NCI-H1105 treated with DMSO at 0.1 percent for 48 hours (cell line): ENCODE results near the gene PDPK1.
"Not testable (repeated sequence)": the region's sequence is repeated elsewhere in the genome, so short reads cannot be mapped to it uniquely, and the experiment has no call there.

ENCODE experiments used
- DNase-seq: peaks from one replicate; lab custom pipeline; 2025; lab: John Stamatoyannopoulos, UW

Gene PDPK1

GRCh38 chr16:2587891-2588565, 50.2 kb downstream of the PDPK1 start:
- no peak for DNase-seq

- DNase-seq = no peak
Observed at GRCh38 chr16:2591476-2592240, 53.8 kb downstream of the PDPK1 start.

- no peak for DNase-seq
Observed at GRCh38 chr16:2592786-2593185, 55.0 kb downstream of the PDPK1 start.

GRCh38 chr16:2595393-2596205, 57.8 kb downstream of the PDPK1 start:
- DNase-seq = no peak

- DNase-seq = no peak
Observed at GRCh38 chr16:2596747-2597559, 59.1 kb downstream of the PDPK1 start.

- DNase-seq = no peak
Observed at GRCh38 chr16:2597560-2597902, 59.7 kb downstream of the PDPK1 start.

GRCh38 chr16:2598133-2598641, 60.4 kb downstream of the PDPK1 start:
- no peak for DNase-seq

GRCh38 chr16:2598723-2599122, 60.9 kb downstream of the PDPK1 start:
- DNase-seq = no peak

- DNase-seq = not testable (repeated sequence)
Observed at GRCh38 chr16:2599165-2599564, 61.3 kb downstream of the PDPK1 start.

GRCh38 chr16:2599785-2600184, 62.0 kb downstream of the PDPK1 start:
- DNase-seq = not testable (repeated sequence)

GRCh38 chr16:2601301-2602025, 63.6 kb downstream of the PDPK1 start:
- not testable (repeated sequence) for DNase-seq

- DNase-seq = not testable (repeated sequence)
Observed at GRCh38 chr16:2602175-2602574, 64.4 kb downstream of the PDPK1 start.

GRCh38 chr16:2603165-2604015, 65.6 kb downstream of the PDPK1 start:
- DNase-seq = peak; percentile 77

GRCh38 chr16:2604016-2604369, 66.2 kb downstream of the PDPK1 start:
- DNase-seq = not testable (repeated sequence)

GRCh38 chr16:2606820-2607219, 69.0 kb downstream of the PDPK1 start:
- DNase-seq = not testable (repeated sequence)

GRCh38 chr16:2609345-2609744, 71.5 kb downstream of the PDPK1 start:
- DNase-seq = not testable (repeated sequence)

GRCh38 chr16:2609827-2610470, 72.1 kb downstream of the PDPK1 start:
- DNase-seq = no peak

GRCh38 chr16:2610781-2611498, 73.1 kb downstream of the PDPK1 start:
- DNase-seq = no peak

GRCh38 chr16:2611499-2611862, 73.7 kb downstream of the PDPK1 start:
- no peak for DNase-seq
